Thyroid gland (tissue), 4 donors: Measurements from ENCODE around the gene ZNF462. TPM values are rescaled to one million over a fixed set of nuclear protein-coding genes. Genes with fewer than 3 reads are reported as not detected.

Source experiments
- DNase-seq, 2 donors: peaks; one replicate each; pipeline ENCODE4 v3.0.0-alpha.2; 2019
- H3K27ac ChIP-seq, 3 donors: fragments of 200-600 bp; sonication (generic); 1 replicate in 2 of 3; 2 replicates in 1 of 3; pipeline ENCODE4 v1.5.1; 2016 to 2019; ENCODE audit warnings: mild to moderate bottlenecking in 1 of 3, moderate library complexity in 1 of 3
- H3K27me3 ChIP-seq: fragments of 200-600 bp; sonication (generic); one replicate; pipeline ENCODE4 v1.5.1; 2019
- H3K36me3 ChIP-seq, 2 donors: fragments of 200-600 bp; sonication (generic); one replicate each; pipeline ENCODE4 v1.5.1; 2016 to 2019
- H3K4me1 ChIP-seq, 2 donors: fragments of 200-600 bp; sonication (generic); one replicate each; pipeline ENCODE4 v1.5.1; 2017 to 2019
- H3K4me3 ChIP-seq, 3 donors: fragments of 200-600 bp; sonication (generic); replicated peaks in 1 of 3; 1 replicate in 2 of 3; 2 replicates in 1 of 3; pipeline ENCODE4 v1.5.1; 2016; ENCODE audit warnings: mild to moderate bottlenecking in 1 of 3
- H3K9me3 ChIP-seq: fragments of 200-600 bp; sonication (generic); one replicate; pipeline ENCODE4 v1.5.1; 2017
- CTCF ChIP-seq, 6 experiments: fragments of 200-600 bp in 3 of 6; fragments of 450-650 bp in 3 of 6; sonication (generic) in 3 of 6; IDR thresholded peaks; one replicate each; pipeline ENCODE4 v1.5.1; 2016 to 2019; ENCODE audit warnings: antibody characterized with exemption in 6 of 6, mild to moderate bottlenecking in 2 of 6, inconsistent platforms in 1 of 6, moderate library complexity in 1 of 6
- POLR2A ChIP-seq, 2 donors: fragments of 450-650 bp; IDR thresholded peaks; one replicate each; pipeline ENCODE4 v1.6.1; 2017; ENCODE audit warnings: antibody characterized with exemption in 2 of 2, mild to moderate bottlenecking in 2 of 2, moderate library complexity in 1 of 2
- WGBS, 2 donors: methylation state at CpG; one replicate each; pipeline ENCODE4 v1.1.5; 2017; 5-methylcytosine and 5-hydroxymethylcytosine counted together
- intact Hi-C: fragments of 100-400 bp; cut with DNase I; formaldehyde crosslinking; loops from one replicate; pipeline ENCODE4 v1.15.1; 2023
- total RNA-seq, 4 donors: library from RNA; depleted of rRNA; stranded (reverse); fragments of >200 nt; gene quantifications; one replicate each; pipeline ENCODE4 v1.2.3, GENCODE V29; 2016

ZNF462 gene
- total RNA-seq, 4 donors from 2014 or later: 33.3 to 60.4 (median 46.3) TPM

GRCh38 chr9:107044872-107045271 is 181.9 kb downstream of the ZNF462 start:
- DNase-seq: no peak
- 87 to 93% methylated on average over 4 of the region's 4 CpGs for WGBS, 2 donors
- H3K27me3 ChIP-seq: no peaks in the 10 kb centered on the region
- no peaks in the 10 kb centered on the region for H3K9me3 ChIP-seq
- no peak overlapping the region for H3K27ac ChIP-seq
- no peaks in the 10 kb centered on the region for H3K36me3 ChIP-seq
- H3K4me3 ChIP-seq: no peak overlapping the region
- intact Hi-C loops: no loop called here
- TF ChIP-seq POLR2A (IDR thresholded peaks at IDR 0.05): no peak
- TF ChIP-seq CTCF (IDR thresholded peaks at IDR 0.05): no peak
- no peaks in the 10 kb centered on the region for H3K4me1 ChIP-seq

GRCh38 chr9:107046692-107047091 is 183.7 kb downstream of the ZNF462 start:
- Histone ChIP-seq H3K36me3 (no peaks in the 10 kb centered on the region), H3K9me3 (no peaks in the 10 kb centered on the region), H3K27me3 (no peaks in the 10 kb centered on the region), H3K4me3 (no peak overlapping the region), H3K27ac (no peak overlapping the region), H3K4me1 (no peaks in the 10 kb centered on the region)
- intact Hi-C loops: no loop called here
- no peak for TF ChIP-seq CTCF (IDR thresholded peaks at IDR 0.05)
- TF ChIP-seq POLR2A (IDR thresholded peaks at IDR 0.05): no peak
- DNase-seq: no peak
- 92 to 100% methylated on average over 1 of the region's 1 CpG for WGBS, 2 donors

- WGBS, 2 donors: 70 to 76% methylated on average over 13 of the region's 13 CpGs
- no peak overlapping the region for H3K27ac ChIP-seq
- DNase-seq: no peak
- TF ChIP-seq CTCF (IDR thresholded peaks at IDR 0.05) (no peak), POLR2A (IDR thresholded peaks at IDR 0.05) (no peak)
- no peaks in the 10 kb centered on the region for H3K27me3 ChIP-seq
- intact Hi-C loops: no loop called here
- H3K4me3 ChIP-seq: no peak overlapping the region
- no peaks in the 10 kb centered on the region for H3K36me3 ChIP-seq
- no peaks in the 10 kb centered on the region for H3K9me3 ChIP-seq
- H3K4me1 ChIP-seq: peaks cover 0 to under 1% of the 10 kb centered on the region in 2 donors
Measured at GRCh38 chr9:107049046-107049802, 186.3 kb downstream of the ZNF462 start.

- no peaks in the 10 kb centered on the region for H3K36me3 ChIP-seq
- 55 to 58% methylated on average over 2 of the region's 2 CpGs for WGBS, 2 donors
- intact Hi-C loops: no loop called here
Measured at GRCh38 chr9:107049803-107050184, 186.8 kb downstream of the ZNF462 start.

More at GRCh38 chr9:107049803-107050184, 186.8 kb downstream of the ZNF462 start:
- Histone ChIP-seq H3K4me3 (no peak overlapping the region), H3K4me1 (peaks cover 0 to 5% of the 10 kb centered on the region in 2 donors), H3K27ac (no peak overlapping the region), H3K9me3 (no peaks in the 10 kb centered on the region), H3K27me3 (no peaks in the 10 kb centered on the region)
- no peak for DNase-seq
- TF ChIP-seq CTCF (IDR thresholded peaks at IDR 0.05) (no peak), POLR2A (IDR thresholded peaks at IDR 0.05) (no peak)
